Activated T-helper 1 cell treated with anti-CD3 and anti-CD28 coated beads, Interleukin-12 subunit alpha, Interleukin-12 subunit beta, Interleukin-2, Interleukin-4 antibody, amounts not matched to agents 30 ng/mL and 10 ng/mL and 1 ng/mL, durations not matched to agents 14 hours and 24 hours and 36 hours (primary cell): Measurements from ENCODE around the gene CCDC60. TPM values are rescaled to one million over a fixed set of nuclear protein-coding genes. Genes with fewer than 3 reads are reported as not detected.
"Not testable (repeated sequence)": the region's sequence is repeated elsewhere in the genome, so short reads cannot be mapped to it uniquely, and the experiment has no call there.

Experiments used
- DNase-seq: peaks from one replicate; pipeline ENCODE4 v3.0.0; 2021; ENCODE audit warnings: low spot score
- H3K27ac Mint-ChIP-seq: one replicate; pipeline ENCODE4 v1.8.0; 2021; ENCODE audit warnings: mild to moderate bottlenecking, mixed read lengths
- H3K27me3 Mint-ChIP-seq: one replicate; pipeline ENCODE4 v1.8.0; 2022; ENCODE audit warnings: mild to moderate bottlenecking, moderate library complexity, mixed read lengths; ENCODE audit not compliant: insufficient read depth
- H3K36me3 Mint-ChIP-seq: one replicate; pipeline ENCODE4 v1.8.0; 2021; ENCODE audit warnings: low read depth, mixed read lengths
- H3K4me1 Mint-ChIP-seq: one replicate; pipeline ENCODE4 v1.8.0; 2021; ENCODE audit warnings: low read depth, mixed read lengths
- H3K4me3 Mint-ChIP-seq: one replicate; pipeline ENCODE4 v1.8.0; 2021; ENCODE audit warnings: mild to moderate bottlenecking, moderate library complexity, mixed read lengths
- H3K9me3 Mint-ChIP-seq: one replicate; pipeline ENCODE4 v1.8.0; 2021; ENCODE audit warnings: mixed read lengths
- intact Hi-C: fragments of 100-400 bp; cut with micrococcal nuclease; formaldehyde crosslinking; loops from one replicate; pipeline ENCODE4 v1.15.1; 2024
- total RNA-seq: library from RNA; stranded (reverse); gene quantifications from 2 replicates; pipeline ENCODE4 v1.2.3, GENCODE V29; 2022

Gene CCDC60
- total RNA-seq, 1 donor from 2014 or later, result not detected

GRCh38 chr12:119360366-119360765, 25.8 kb downstream of the CCDC60 start:
- H3K4me3 Mint-ChIP-seq, H3K27ac Mint-ChIP-seq, H3K9me3 Mint-ChIP-seq, DNase-seq, intact Hi-C loops, H3K4me1 Mint-ChIP-seq, H3K36me3 Mint-ChIP-seq: not testable (repeated sequence)
- peaks cover 13% of the 10 kb centered on the region for H3K27me3 Mint-ChIP-seq

GRCh38 chr12:119363037-119363436, 28.5 kb downstream of the CCDC60 start:
- DNase-seq, result no peak
- Mint-ChIP-seq H3K27ac (no peak overlapping the region), H3K36me3 (no peaks in the 10 kb centered on the region), H3K27me3 (peaks cover 12% of the 10 kb centered on the region), H3K9me3 (peaks cover 5% of the 10 kb centered on the region), H3K4me1 (no peaks in the 10 kb centered on the region), H3K4me3 (no peak overlapping the region)
- intact Hi-C loops, result no loop called here

- H3K27me3 Mint-ChIP-seq, result peaks cover 12% of the 10 kb centered on the region
- no peaks in the 10 kb centered on the region for H3K4me1 Mint-ChIP-seq
- intact Hi-C loops, result no loop called here
- H3K27ac Mint-ChIP-seq, result no peak overlapping the region
- no peaks in the 10 kb centered on the region for H3K36me3 Mint-ChIP-seq
- H3K4me3 Mint-ChIP-seq, result no peak overlapping the region
- H3K9me3 Mint-ChIP-seq, result peaks cover 5% of the 10 kb centered on the region
- DNase-seq, result no peak
These were observed 29.0 kb downstream of the CCDC60 start for GRCh38 chr12:119363490-119363889.

GRCh38 chr12:119365451-119365850, 30.9 kb downstream of the CCDC60 start:
- H3K27ac Mint-ChIP-seq, result no peak overlapping the region

GRCh38 chr12:119366007-119366406, 31.5 kb downstream of the CCDC60 start:
- no peak overlapping the region for H3K4me3 Mint-ChIP-seq
- H3K27me3 Mint-ChIP-seq, result peaks cover 12% of the 10 kb centered on the region
- peaks cover 5% of the 10 kb centered on the region for H3K9me3 Mint-ChIP-seq
- H3K4me1 Mint-ChIP-seq, result no peaks in the 10 kb centered on the region
- intact Hi-C loops, result no loop called here
- H3K36me3 Mint-ChIP-seq, result no peaks in the 10 kb centered on the region
- no peak overlapping the region for H3K27ac Mint-ChIP-seq
- DNase-seq, result no peak

More at GRCh38 chr12:119365451-119365850, 30.9 kb downstream of the CCDC60 start:
- peaks cover 5% of the 10 kb centered on the region for H3K9me3 Mint-ChIP-seq
- H3K4me1 Mint-ChIP-seq, result no peaks in the 10 kb centered on the region
- peaks cover 12% of the 10 kb centered on the region for H3K27me3 Mint-ChIP-seq
- no peak for DNase-seq
- H3K4me3 Mint-ChIP-seq, result no peak overlapping the region
- H3K36me3 Mint-ChIP-seq, result no peaks in the 10 kb centered on the region
- intact Hi-C loops, result no loop called here

GRCh38 chr12:119369161-119369560, 34.6 kb downstream of the CCDC60 start:
- Mint-ChIP-seq H3K36me3 (no peaks in the 10 kb centered on the region), H3K27ac (no peak overlapping the region), H3K4me1 (peaks cover under 1% of the 10 kb centered on the region), H3K27me3 (peaks cover 4% of the 10 kb centered on the region), H3K9me3 (no peaks in the 10 kb centered on the region), H3K4me3 (no peak overlapping the region)
- intact Hi-C loops, result no loop called here
- DNase-seq, result no peak

GRCh38 chr12:119369907-119370546, 35.5 kb downstream of the CCDC60 start:
- Mint-ChIP-seq H3K27ac (no peak overlapping the region), H3K9me3 (no peaks in the 10 kb centered on the region), H3K4me1 (peaks cover 7% of the 10 kb centered on the region), H3K36me3 (no peaks in the 10 kb centered on the region), H3K4me3 (no peak overlapping the region), H3K27me3 (peaks cover 2% of the 10 kb centered on the region)
- no peak for DNase-seq
- intact Hi-C loops, result no loop called here

GRCh38 chr12:119372540-119372939, 38.0 kb downstream of the CCDC60 start:
- no peaks in the 10 kb centered on the region for H3K9me3 Mint-ChIP-seq
- peaks cover 18% of the 10 kb centered on the region for H3K4me1 Mint-ChIP-seq

GRCh38 chr12:119373001-119373400, 38.5 kb downstream of the CCDC60 start:
- intact Hi-C loops, result no loop called here

More at GRCh38 chr12:119372540-119372939, 38.0 kb downstream of the CCDC60 start:
- Mint-ChIP-seq H3K4me3 (no peak overlapping the region), H3K27me3 (peaks cover 2% of the 10 kb centered on the region), H3K36me3 (no peaks in the 10 kb centered on the region), H3K27ac (no peak overlapping the region)
- intact Hi-C loops, result no loop called here
- no peak for DNase-seq

GRCh38 chr12:119373666-119374065, 39.1 kb downstream of the CCDC60 start:
- no peak overlapping the region for H3K4me3 Mint-ChIP-seq
- no peaks in the 10 kb centered on the region for H3K9me3 Mint-ChIP-seq
- peaks cover 18% of the 10 kb centered on the region for H3K4me1 Mint-ChIP-seq
- no peak overlapping the region for H3K27ac Mint-ChIP-seq
- no peaks in the 10 kb centered on the region for H3K36me3 Mint-ChIP-seq
- no peaks in the 10 kb centered on the region for H3K27me3 Mint-ChIP-seq
- no peak for DNase-seq
- intact Hi-C loops, result no loop called here

More at GRCh38 chr12:119373001-119373400, 38.5 kb downstream of the CCDC60 start:
- Mint-ChIP-seq H3K4me3 (no peak overlapping the region), H3K9me3 (no peaks in the 10 kb centered on the region), H3K27ac (no peak overlapping the region), H3K36me3 (no peaks in the 10 kb centered on the region), H3K4me1 (peaks cover 18% of the 10 kb centered on the region), H3K27me3 (no peaks in the 10 kb centered on the region)
- no peak for DNase-seq

GRCh38 chr12:119374635-119375034, 40.1 kb downstream of the CCDC60 start:
- Mint-ChIP-seq H3K4me3 (no peak overlapping the region), H3K36me3 (no peaks in the 10 kb centered on the region), H3K27ac (no peak overlapping the region), H3K4me1 (peaks cover 18% of the 10 kb centered on the region), H3K9me3 (no peaks in the 10 kb centered on the region), H3K27me3 (peaks cover under 1% of the 10 kb centered on the region)
- no peak for DNase-seq
- intact Hi-C loops, result no loop called here

GRCh38 chr12:119375075-119375882, 40.8 kb downstream of the CCDC60 start:
- Mint-ChIP-seq H3K27me3 (peaks cover 2% of the 10 kb centered on the region), H3K9me3 (no peaks in the 10 kb centered on the region)

GRCh38 chr12:119375883-119376190, 41.3 kb downstream of the CCDC60 start:
- H3K4me1 Mint-ChIP-seq, result peaks cover 18% of the 10 kb centered on the region

More at GRCh38 chr12:119375075-119375882, 40.8 kb downstream of the CCDC60 start:
- H3K36me3 Mint-ChIP-seq, result no peaks in the 10 kb centered on the region
- peak; percentile 14 for DNase-seq
- peaks cover 18% of the 10 kb centered on the region for H3K4me1 Mint-ChIP-seq
- H3K4me3 Mint-ChIP-seq, result no peak overlapping the region
- peak overlapping the region; percentile 6 for H3K27ac Mint-ChIP-seq
- intact Hi-C loops, result no loop called here

More at GRCh38 chr12:119375883-119376190, 41.3 kb downstream of the CCDC60 start:
- DNase-seq, result no peak
- intact Hi-C loops, result no loop called here
- peaks cover 2% of the 10 kb centered on the region for H3K27me3 Mint-ChIP-seq
- no peaks in the 10 kb centered on the region for H3K36me3 Mint-ChIP-seq
- H3K27ac Mint-ChIP-seq, result no peak overlapping the region
- H3K9me3 Mint-ChIP-seq, result no peaks in the 10 kb centered on the region
- no peak overlapping the region for H3K4me3 Mint-ChIP-seq
